Measurements from ENCODE around the gene C5AR2. TPM values are rescaled to one million over a fixed set of nuclear protein-coding genes. Genes with fewer than 3 reads are reported as not detected.

Gene C5AR2
- total RNA-seq, 1 experiment from 2014 or later = not detected

- BruUV-seq (replicated peaks) = no TSS peak
- no peak overlapping the region for H3K4me3 ChIP-seq
- H3K4me2 ChIP-seq = no peak overlapping the region
- no peaks in the 10 kb centered on the region for H3K79me2 ChIP-seq (ENCODE audit: low read depth)
- no peak overlapping the region for H2AFZ ChIP-seq
- POLR2A ChIA-PET (ENCODE audit: unreplicated experiment) = no interaction called here
- no peaks in the 10 kb centered on the region for H3K9me2 ChIP-seq (ENCODE audit: insufficient read depth)
- H3K9me3 ChIP-seq (ENCODE audit: insufficient read depth, low read depth) = no peaks in the 10 kb centered on the region
- CTCF ChIA-PET = no interaction called here
- H3K36me3 ChIP-seq (ENCODE audit: low read depth) = peaks cover 33% of the 10 kb centered on the region
- intact Hi-C loops (cut with micrococcal nuclease; ENCODE audit: unreplicated experiment) = no loop called here
- peaks cover 5% of the 10 kb centered on the region for H4K20me1 ChIP-seq (ENCODE audit: insufficient read depth)
- H3K4me1 ChIP-seq (replicated peaks; ENCODE audit: insufficient read depth) = no peaks in the 10 kb centered on the region
- no peak for DNase-seq
- TF ChIP-seq CTCF (conservative IDR thresholded peaks at IDR 0.05) (no peak), EZH2 (IDR thresholded peaks at IDR 0.05; ENCODE audit: low read depth) (no peak)
- no peaks in the 10 kb centered on the region for H3K27me3 ChIP-seq (ENCODE audit: insufficient read depth, low read depth)
- H3F3A ChIP-seq (ENCODE audit: insufficient read depth, low read depth) = peaks cover 20% of the 10 kb centered on the region; the same call in 1 of the 2 replicates
- no peak overlapping the region for H3K27ac ChIP-seq
These were observed 45.3 kb downstream of the C5AR2 start for GRCh38 chr19:47377208-47377701.

GRCh38 chr19:47377801-47378200 lies 45.8 kb downstream of the C5AR2 start:
- Histone ChIP-seq H3K27ac (no peak overlapping the region), H3K79me2 (ENCODE audit: low read depth) (no peaks in the 10 kb centered on the region), H3K4me2 (no peak overlapping the region), H3K9me3 (ENCODE audit: insufficient read depth, low read depth) (no peaks in the 10 kb centered on the region), H3K4me1 (replicated peaks; ENCODE audit: insufficient read depth) (no peaks in the 10 kb centered on the region), H4K20me1 (ENCODE audit: insufficient read depth) (peaks cover 5% of the 10 kb centered on the region), H3K27me3 (ENCODE audit: insufficient read depth, low read depth) (no peaks in the 10 kb centered on the region), H3K36me3 (ENCODE audit: low read depth) (peaks cover 28% of the 10 kb centered on the region), H3K4me3 (no peak overlapping the region), H3F3A (ENCODE audit: insufficient read depth, low read depth) (peaks cover 25% of the 10 kb centered on the region; the same call in 1 of the 2 replicates), H2AFZ (no peak overlapping the region), H3K9me2 (ENCODE audit: insufficient read depth) (no peaks in the 10 kb centered on the region)
- CTCF ChIA-PET = no interaction called here
- intact Hi-C loops (cut with micrococcal nuclease; ENCODE audit: unreplicated experiment) = no loop called here
- no TSS peak for BruUV-seq (replicated peaks)
- POLR2A ChIA-PET (ENCODE audit: unreplicated experiment) = no interaction called here
- no peak for DNase-seq
- TF ChIP-seq CTCF (conservative IDR thresholded peaks at IDR 0.05) (no peak), EZH2 (IDR thresholded peaks at IDR 0.05; ENCODE audit: low read depth) (no peak)

GRCh38 chr19:47378246-47378645 lies 46.3 kb downstream of the C5AR2 start:
- no peak overlapping the region for H3K4me3 ChIP-seq
- no peak overlapping the region for H3K27ac ChIP-seq
- no peaks in the 10 kb centered on the region for H3K9me3 ChIP-seq (ENCODE audit: insufficient read depth, low read depth)
- POLR2A ChIA-PET (ENCODE audit: unreplicated experiment) = interaction anchor here (0.6 kb wide), 1 partner anchor 442 kb away, joined by 5 read pairs; no protein-coding TSS in a partner anchor
- no TSS peak for BruUV-seq (replicated peaks)
- no peaks in the 10 kb centered on the region for H3K9me2 ChIP-seq (ENCODE audit: insufficient read depth)
- peaks cover 30% of the 10 kb centered on the region; the same call in 1 of the 2 replicates for H3F3A ChIP-seq (ENCODE audit: insufficient read depth, low read depth)
- no peaks in the 10 kb centered on the region for H3K27me3 ChIP-seq (ENCODE audit: insufficient read depth, low read depth)
- intact Hi-C loops (cut with micrococcal nuclease; ENCODE audit: unreplicated experiment) = no loop called here
- H3K4me2 ChIP-seq = no peak overlapping the region
- H3K4me1 ChIP-seq (replicated peaks; ENCODE audit: insufficient read depth) = no peaks in the 10 kb centered on the region
- no peak for DNase-seq
- H3K36me3 ChIP-seq (ENCODE audit: low read depth) = peaks cover 24% of the 10 kb centered on the region
- TF ChIP-seq CTCF (conservative IDR thresholded peaks at IDR 0.05) (no peak), EZH2 (IDR thresholded peaks at IDR 0.05; ENCODE audit: low read depth) (no peak)
- no peak overlapping the region for H2AFZ ChIP-seq
- no peaks in the 10 kb centered on the region for H3K79me2 ChIP-seq (ENCODE audit: low read depth)
- peaks cover 5% of the 10 kb centered on the region for H4K20me1 ChIP-seq (ENCODE audit: insufficient read depth)
- CTCF ChIA-PET = no interaction called here
